Mucosa of stomach (tissue), 1 donor: Measurements from ENCODE around the gene GRB14.

Source experiments
- H3K27me3 ChIP-seq: one replicate; pipeline ENCODE4 v1.7.0; 2013; ENCODE audit warnings: mild to moderate bottlenecking, low read length; ENCODE audit not compliant: control insufficient read depth, insufficient read depth
- H3K36me3 ChIP-seq: one replicate; pipeline ENCODE4 v1.7.0; 2013; ENCODE audit warnings: low read length; ENCODE audit not compliant: control insufficient read depth, insufficient read depth
- H3K4me1 ChIP-seq: one replicate; pipeline ENCODE4 v1.7.0; 2013; ENCODE audit warnings: mild to moderate bottlenecking, low read length; ENCODE audit not compliant: control insufficient read depth, insufficient read depth
- H3K4me3 ChIP-seq: one replicate; pipeline ENCODE4 v1.7.0; 2013; ENCODE audit warnings: low read length
- H3K9ac ChIP-seq: one replicate; pipeline ENCODE4 v1.7.0; 2013; ENCODE audit warnings: mild to moderate bottlenecking, low read length, moderate library complexity
- H3K9me3 ChIP-seq: one replicate; pipeline ENCODE4 v1.7.0; 2013; ENCODE audit warnings: mild to moderate bottlenecking, low read length, moderate library complexity; ENCODE audit not compliant: control insufficient read depth
- donor health status: Pancreatic carcinoma.

The GRB14 gene

GRCh38 chr2:164605295-164605694 is 16.0 kb downstream of the GRB14 start:
- Histone ChIP-seq H3K36me3 (no peaks in the 10 kb centered on the region), H3K9me3 (no peaks in the 10 kb centered on the region), H3K9ac (no peak overlapping the region), H3K4me1 (no peaks in the 10 kb centered on the region), H3K4me3 (no peak overlapping the region), H3K27me3 (no peaks in the 10 kb centered on the region)

GRCh38 chr2:164600763-164601162 is 20.5 kb downstream of the GRB14 start:
- no peaks in the 10 kb centered on the region for H3K4me1 ChIP-seq
- H3K36me3 ChIP-seq, result no peaks in the 10 kb centered on the region
- H3K9me3 ChIP-seq, result no peaks in the 10 kb centered on the region
- H3K27me3 ChIP-seq, result no peaks in the 10 kb centered on the region
- H3K4me3 ChIP-seq, result no peak overlapping the region
- no peak overlapping the region for H3K9ac ChIP-seq

GRCh38 chr2:164599954-164600589 is 21.2 kb downstream of the GRB14 start:
- Histone ChIP-seq H3K9me3 (no peaks in the 10 kb centered on the region), H3K27me3 (no peaks in the 10 kb centered on the region), H3K36me3 (no peaks in the 10 kb centered on the region), H3K9ac (no peak overlapping the region), H3K4me1 (no peaks in the 10 kb centered on the region), H3K4me3 (no peak overlapping the region)

- Histone ChIP-seq H3K9ac (no peak overlapping the region), H3K27me3 (no peaks in the 10 kb centered on the region), H3K36me3 (no peaks in the 10 kb centered on the region), H3K4me3 (no peak overlapping the region), H3K9me3 (no peaks in the 10 kb centered on the region), H3K4me1 (no peaks in the 10 kb centered on the region)
These were observed 23.3 kb downstream of the GRB14 start for GRCh38 chr2:164597983-164598382.

GRCh38 chr2:164595031-164595430 is 26.3 kb downstream of the GRB14 start:
- Histone ChIP-seq H3K27me3 (no peaks in the 10 kb centered on the region), H3K36me3 (no peaks in the 10 kb centered on the region), H3K4me1 (no peaks in the 10 kb centered on the region), H3K4me3 (no peak overlapping the region), H3K9me3 (no peaks in the 10 kb centered on the region), H3K9ac (no peak overlapping the region)

- H3K9me3 ChIP-seq, result no peaks in the 10 kb centered on the region
- no peaks in the 10 kb centered on the region for H3K4me1 ChIP-seq
- H3K9ac ChIP-seq, result no peak overlapping the region
- H3K4me3 ChIP-seq, result no peak overlapping the region
- H3K27me3 ChIP-seq, result no peaks in the 10 kb centered on the region
- no peaks in the 10 kb centered on the region for H3K36me3 ChIP-seq
These were observed 27.3 kb downstream of the GRB14 start for GRCh38 chr2:164593959-164594358.

- no peaks in the 10 kb centered on the region for H3K9me3 ChIP-seq
- no peaks in the 10 kb centered on the region for H3K27me3 ChIP-seq
- H3K4me1 ChIP-seq, result no peaks in the 10 kb centered on the region
- H3K36me3 ChIP-seq, result no peaks in the 10 kb centered on the region
- H3K4me3 ChIP-seq, result no peak overlapping the region
- H3K9ac ChIP-seq, result no peak overlapping the region
These were observed 27.7 kb downstream of the GRB14 start for GRCh38 chr2:164593541-164593940.

GRCh38 chr2:164589522-164589921 is 31.8 kb downstream of the GRB14 start:
- H3K4me1 ChIP-seq, result no peaks in the 10 kb centered on the region
- no peak overlapping the region for H3K4me3 ChIP-seq
- no peaks in the 10 kb centered on the region for H3K36me3 ChIP-seq
- H3K9ac ChIP-seq, result no peak overlapping the region
- H3K27me3 ChIP-seq, result no peaks in the 10 kb centered on the region
- no peaks in the 10 kb centered on the region for H3K9me3 ChIP-seq

GRCh38 chr2:164581050-164581449 is 40.2 kb downstream of the GRB14 start:
- no peaks in the 10 kb centered on the region for H3K27me3 ChIP-seq
- H3K4me1 ChIP-seq, result no peaks in the 10 kb centered on the region
- H3K9me3 ChIP-seq, result no peaks in the 10 kb centered on the region
- no peak overlapping the region for H3K9ac ChIP-seq
- no peaks in the 10 kb centered on the region for H3K36me3 ChIP-seq
- H3K4me3 ChIP-seq, result no peak overlapping the region

- Histone ChIP-seq H3K4me1 (no peaks in the 10 kb centered on the region), H3K9me3 (no peaks in the 10 kb centered on the region), H3K9ac (no peak overlapping the region), H3K36me3 (no peaks in the 10 kb centered on the region), H3K27me3 (no peaks in the 10 kb centered on the region), H3K4me3 (no peak overlapping the region)
These were observed 46.4 kb downstream of the GRB14 start for GRCh38 chr2:164574931-164575330.

GRCh38 chr2:164570475-164570874 is 50.8 kb downstream of the GRB14 start:
- no peaks in the 10 kb centered on the region for H3K27me3 ChIP-seq
- no peaks in the 10 kb centered on the region for H3K36me3 ChIP-seq
- H3K9me3 ChIP-seq, result no peaks in the 10 kb centered on the region
- H3K9ac ChIP-seq, result no peak overlapping the region
- H3K4me1 ChIP-seq, result no peaks in the 10 kb centered on the region
- no peak overlapping the region for H3K4me3 ChIP-seq

GRCh38 chr2:164569378-164569777 is 51.9 kb downstream of the GRB14 start:
- Histone ChIP-seq H3K9ac (no peak overlapping the region), H3K9me3 (no peaks in the 10 kb centered on the region), H3K4me1 (no peaks in the 10 kb centered on the region), H3K4me3 (no peak overlapping the region), H3K36me3 (no peaks in the 10 kb centered on the region), H3K27me3 (no peaks in the 10 kb centered on the region)

- no peaks in the 10 kb centered on the region for H3K27me3 ChIP-seq
- no peaks in the 10 kb centered on the region for H3K9me3 ChIP-seq
- H3K4me1 ChIP-seq, result no peaks in the 10 kb centered on the region
- no peaks in the 10 kb centered on the region for H3K36me3 ChIP-seq
- no peak overlapping the region for H3K9ac ChIP-seq
- no peak overlapping the region for H3K4me3 ChIP-seq
These were observed 53.0 kb downstream of the GRB14 start for GRCh38 chr2:164568317-164568716.
